ENCODE measurements around the gene TNRC6C.
"Not testable (repeated sequence)": the region's sequence is repeated elsewhere in the genome, so short reads cannot be mapped to it uniquely, and the experiment has no call there.

Gene TNRC6C

GRCh38 chr17:77933777-77934398, 24.6 kb upstream of the TNRC6C start:
- no peak for DNase-seq

GRCh38 chr17:77935121-77935571, 23.4 kb upstream of the TNRC6C start:
- DNase-seq, result no peak

- DNase-seq, result not testable (repeated sequence)
These were observed 22.8 kb upstream of the TNRC6C start for GRCh38 chr17:77935744-77936143.

- no peak for DNase-seq
These were observed 21.6 kb upstream of the TNRC6C start for GRCh38 chr17:77936881-77937280.

- no peak for DNase-seq
These were observed 17.5 kb upstream of the TNRC6C start for GRCh38 chr17:77941004-77941403.

- DNase-seq, result no peak
These were observed 16.2 kb upstream of the TNRC6C start for GRCh38 chr17:77942112-77942988.

- no peak for DNase-seq
These were observed 14.5 kb upstream of the TNRC6C start for GRCh38 chr17:77943971-77944370.

- no peak for DNase-seq
These were observed 13.9 kb upstream of the TNRC6C start for GRCh38 chr17:77944390-77945222.

- DNase-seq, result no peak
These were observed 11.4 kb upstream of the TNRC6C start for GRCh38 chr17:77946900-77947645.

- no peak for DNase-seq
These were observed 9.8 kb upstream of the TNRC6C start for GRCh38 chr17:77948690-77949114.

GRCh38 chr17:77951123-77951522, 7.4 kb upstream of the TNRC6C start:
- DNase-seq, result no peak

- no peak for DNase-seq
These were observed 6.1 kb upstream of the TNRC6C start for GRCh38 chr17:77952368-77952767.

GRCh38 chr17:77957235-77957856, 1.2 kb upstream of the TNRC6C start:
- no peak for DNase-seq

GRCh38 chr17:77958716-77959125, 218 bp downstream of the TNRC6C start:
- DNase-seq, result no peak

GRCh38 chr17:77959126-77959925, 823 bp downstream of the TNRC6C start:
- peak; percentile 16 for DNase-seq

GRCh38 chr17:77959926-77960521, 1.5 kb downstream of the TNRC6C start:
- peak; percentile 16 for DNase-seq

GRCh38 chr17:77961741-77962140, 3.2 kb downstream of the TNRC6C start:
- peak; percentile 12 for DNase-seq

GRCh38 chr17:77962348-77962747, 3.8 kb downstream of the TNRC6C start:
- no peak for DNase-seq

GRCh38 chr17:77963441-77963840, 4.9 kb downstream of the TNRC6C start:
- DNase-seq, result peak; percentile 89

- no peak for DNase-seq
These were observed 6.8 kb downstream of the TNRC6C start for GRCh38 chr17:77965352-77965751.

- no peak for DNase-seq
These were observed 8.0 kb downstream of the TNRC6C start for GRCh38 chr17:77966476-77966875.

Data from NCI-H1694 treated with DMSO at 0.1 percent for 48 hours (cell line).